Calu3 (cell line): Measurements from ENCODE around the gene COX6A2. TPM values are rescaled to one million over a fixed set of nuclear protein-coding genes. Genes with fewer than 3 reads are reported as not detected.
A peak's percentile ranks its signal among the peaks of the same experiment; 100 is the strongest.

Experiments
- BruUV-seq: library from RNA; stranded (reverse); fragments of 400-500 nt; replicated peaks from 2 replicates; lab custom pipeline; 2021; lab: Mats Ljungman, UMichigan
- CTCF ChIA-PET: fragments of 300-600 bp; sonication (Branson Sonifier 250); formaldehyde crosslinking; loops from one replicate; lab custom pipeline; 2022; ENCODE audit warnings: antibody characterized with exemption; lab: Charles Lee
- DNase-seq: peaks from one replicate; pipeline ENCODE4 v3.0.0; 2022
- H3K27ac Mint-ChIP-seq: one replicate; pipeline ENCODE4 v1.8.0; 2022; ENCODE audit warnings: mixed read lengths; ENCODE audit not compliant: unreplicated experiment
- H3K27me3 Mint-ChIP-seq: one replicate; pipeline ENCODE4 v1.8.0; 2022; ENCODE audit warnings: mixed read lengths; ENCODE audit not compliant: unreplicated experiment
- H3K36me3 Mint-ChIP-seq: one replicate; pipeline ENCODE4 v1.8.0; 2022; ENCODE audit warnings: mild to moderate bottlenecking, moderate library complexity, mixed read lengths; ENCODE audit not compliant: insufficient read depth, unreplicated experiment
- H3K4me1 Mint-ChIP-seq: one replicate; pipeline ENCODE4 v1.8.0; 2022; ENCODE audit warnings: mild to moderate bottlenecking, low read depth, mixed read lengths; ENCODE audit not compliant: unreplicated experiment
- H3K4me3 Mint-ChIP-seq: one replicate; pipeline ENCODE4 v1.8.0; 2022; ENCODE audit warnings: mild to moderate bottlenecking, low read depth, moderate library complexity, mixed read lengths; ENCODE audit not compliant: unreplicated experiment
- H3K9me3 Mint-ChIP-seq: one replicate; pipeline ENCODE4 v1.8.0; 2022; ENCODE audit warnings: low read depth, mixed read lengths; ENCODE audit not compliant: unreplicated experiment
- intact Hi-C: fragments of 100-400 bp; cut with micrococcal nuclease; formaldehyde crosslinking; loops from one replicate; pipeline ENCODE4 v1.10.0; 2022; ENCODE audit not compliant: unreplicated experiment
- total RNA-seq: library from RNA; stranded (reverse); gene quantifications from 2 replicates; pipeline ENCODE4 v1.2.3, GENCODE V29; 2022
- TF ChIP-seq, protein P1 (sequence below): fragments of 200-600 bp; IDR thresholded peaks from one replicate; pipeline ENCODE4 v1.8.0; 2022; ENCODE audit warnings: antibody characterized with exemption; ENCODE audit not compliant: unreplicated experiment

Gene COX6A2
- total RNA-seq, 1 experiment from 2014 or later, result not detected

DNA sequence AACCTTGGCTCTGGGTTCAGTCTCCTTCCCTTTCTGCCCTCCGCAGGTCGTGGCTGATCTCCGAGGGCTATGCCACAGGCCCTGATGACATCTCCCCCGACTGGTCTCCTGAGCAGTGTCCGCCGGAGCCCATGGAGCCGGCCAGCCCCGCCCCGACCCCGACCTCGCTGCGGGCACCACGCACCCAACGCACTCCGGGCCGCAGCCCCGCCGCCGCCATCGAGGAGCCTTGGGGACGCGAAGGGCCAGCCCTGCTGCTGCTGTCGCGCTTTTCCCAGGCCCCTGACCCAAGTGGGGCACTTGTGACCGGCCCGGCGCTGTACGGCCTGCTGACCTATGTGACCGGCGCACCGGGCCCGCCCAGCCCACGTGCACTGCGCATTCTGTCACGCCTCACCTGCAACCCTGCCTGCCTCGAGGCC is 36.2 kb upstream of the COX6A2 start:
- TF ChIP-seq, protein P1, sequence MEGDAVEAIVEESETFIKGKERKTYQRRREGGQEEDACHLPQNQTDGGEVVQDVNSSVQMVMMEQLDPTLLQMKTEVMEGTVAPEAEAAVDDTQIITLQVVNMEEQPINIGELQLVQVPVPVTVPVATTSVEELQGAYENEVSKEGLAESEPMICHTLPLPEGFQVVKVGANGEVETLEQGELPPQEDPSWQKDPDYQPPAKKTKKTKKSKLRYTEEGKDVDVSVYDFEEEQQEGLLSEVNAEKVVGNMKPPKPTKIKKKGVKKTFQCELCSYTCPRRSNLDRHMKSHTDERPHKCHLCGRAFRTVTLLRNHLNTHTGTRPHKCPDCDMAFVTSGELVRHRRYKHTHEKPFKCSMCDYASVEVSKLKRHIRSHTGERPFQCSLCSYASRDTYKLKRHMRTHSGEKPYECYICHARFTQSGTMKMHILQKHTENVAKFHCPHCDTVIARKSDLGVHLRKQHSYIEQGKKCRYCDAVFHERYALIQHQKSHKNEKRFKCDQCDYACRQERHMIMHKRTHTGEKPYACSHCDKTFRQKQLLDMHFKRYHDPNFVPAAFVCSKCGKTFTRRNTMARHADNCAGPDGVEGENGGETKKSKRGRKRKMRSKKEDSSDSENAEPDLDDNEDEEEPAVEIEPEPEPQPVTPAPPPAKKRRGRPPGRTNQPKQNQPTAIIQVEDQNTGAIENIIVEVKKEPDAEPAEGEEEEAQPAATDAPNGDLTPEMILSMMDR, result no peak
- no peak overlapping the region for H3K27ac Mint-ChIP-seq
- H3K36me3 Mint-ChIP-seq, result peaks cover 29% of the 10 kb centered on the region
- intact Hi-C loops, result no loop called here
- no peak for DNase-seq
- peaks cover 18% of the 10 kb centered on the region for H3K4me1 Mint-ChIP-seq
- no peaks in the 10 kb centered on the region for H3K27me3 Mint-ChIP-seq
- CTCF ChIA-PET, result no interaction called here
- H3K9me3 Mint-ChIP-seq, result no peaks in the 10 kb centered on the region
- H3K4me3 Mint-ChIP-seq, result no peak overlapping the region
- no TSS peak for BruUV-seq

DNA sequence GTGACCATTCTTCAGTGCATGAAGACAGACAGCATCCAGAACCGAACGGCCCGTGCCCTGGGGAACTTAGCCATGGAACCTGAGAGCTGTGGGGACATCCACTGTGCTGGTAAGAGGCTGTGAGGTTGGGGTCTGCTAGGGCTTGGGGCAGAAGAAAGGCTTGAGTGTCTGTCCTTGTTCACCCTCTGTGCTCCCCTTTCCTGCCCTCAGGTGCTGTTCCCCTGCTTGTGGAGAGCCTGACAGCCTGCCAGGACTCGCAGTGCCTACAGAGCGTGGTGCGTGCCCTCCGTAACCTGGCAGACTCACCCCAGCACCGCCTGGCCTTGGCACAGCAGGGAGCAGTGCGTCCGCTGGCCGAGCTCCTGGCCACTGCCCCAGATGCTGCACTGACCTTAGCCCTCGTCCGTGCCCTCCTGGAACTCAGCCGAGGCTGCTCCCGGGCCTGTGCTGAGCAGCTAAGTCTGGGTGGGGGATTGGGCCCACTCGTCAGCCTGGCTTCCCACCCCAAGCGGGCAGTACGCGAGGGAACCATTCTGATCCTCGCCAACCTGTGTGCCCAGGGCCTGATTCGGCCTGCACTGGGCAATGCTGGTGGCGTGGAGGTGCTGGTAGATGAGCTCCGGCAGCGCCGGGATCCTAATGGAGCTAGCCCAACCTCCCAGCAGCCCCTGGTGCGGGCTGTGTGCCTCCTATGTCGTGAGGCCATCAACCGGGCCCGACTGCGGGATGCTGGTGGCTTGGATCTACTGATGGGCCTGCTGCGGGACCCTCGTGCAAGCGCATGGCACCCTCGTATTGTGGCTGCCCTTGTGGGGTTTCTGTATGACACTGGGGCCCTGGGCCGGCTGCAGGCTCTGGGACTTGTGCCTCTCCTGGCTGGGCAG is 34.0 kb upstream of the COX6A2 start:
- CTCF ChIA-PET, result interaction anchor here (0.6 kb wide), 1 partner anchor 15 kb away, joined by 6 read pairs; no protein-coding TSS in a partner anchor
- no peaks in the 10 kb centered on the region for H3K27me3 Mint-ChIP-seq

DNA sequence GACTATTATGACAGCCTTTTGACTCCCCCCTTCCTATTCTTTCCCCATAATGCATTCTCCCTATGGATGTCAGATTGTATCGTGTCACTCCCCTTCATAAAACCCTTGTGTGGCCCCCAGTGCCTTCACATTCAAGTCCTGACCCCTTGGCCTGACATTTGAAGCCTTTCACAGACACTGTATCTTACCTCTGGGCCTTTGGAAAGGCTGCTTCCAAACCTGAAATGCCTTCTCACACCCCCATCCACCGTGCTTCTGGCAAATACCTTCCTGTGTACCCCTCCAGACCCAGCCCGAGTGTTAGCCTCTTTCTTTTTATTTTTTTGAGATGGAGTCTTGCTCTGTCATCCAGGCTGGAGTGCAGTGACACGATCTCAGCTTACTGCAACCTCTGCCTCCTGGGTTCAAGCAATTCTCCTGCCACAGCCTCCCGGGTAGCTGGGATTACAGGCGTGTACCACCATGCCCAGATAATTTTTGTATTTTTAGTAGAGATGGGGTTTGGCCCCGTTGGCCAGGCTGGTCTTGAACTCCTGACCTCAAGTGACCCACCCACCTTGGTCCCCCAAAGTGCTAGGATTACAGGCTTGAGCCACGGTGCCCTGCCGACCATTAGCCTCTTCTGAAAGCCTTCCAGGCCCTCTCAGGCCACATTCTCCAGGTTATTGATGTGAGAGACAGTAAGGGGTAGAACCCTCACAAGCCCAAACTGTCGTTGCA is 33.2 kb upstream of the COX6A2 start:
- TF ChIP-seq, protein P1, result no peak
- Mint-ChIP-seq H3K27ac (peak overlapping the region; percentile 2), H3K4me3 (no peak overlapping the region), H3K36me3 (peaks cover 48% of the 10 kb centered on the region), H3K4me1 (peaks cover 18% of the 10 kb centered on the region), H3K27me3 (no peaks in the 10 kb centered on the region), H3K9me3 (no peaks in the 10 kb centered on the region)
- intact Hi-C loops, result loop anchor here (2.0 kb wide), 1 partner anchor 15 kb away; no protein-coding TSS in a partner anchor
- DNase-seq, result no peak
- CTCF ChIA-PET, result interaction anchor here (0.5 to 3.6 kb wide), 8 partner anchors 10 to 476 kb away, joined by 3 to 24 read pairs (median 4); partner anchors contain the start of genes HSD3B7, RUSF1, TGFB1I1 and ZNF843
- BruUV-seq, result no TSS peak

More for the DNA sequence above, 34.0 kb upstream of the COX6A2 start:
- Mint-ChIP-seq H3K4me3 (no peak overlapping the region), H3K4me1 (peaks cover 18% of the 10 kb centered on the region), H3K27ac (no peak overlapping the region), H3K36me3 (peaks cover 48% of the 10 kb centered on the region), H3K9me3 (no peaks in the 10 kb centered on the region)
- no TSS peak for BruUV-seq
- TF ChIP-seq, protein P1, result no peak
- no peak for DNase-seq
- intact Hi-C loops, result loop anchor here (2.0 kb wide), 1 partner anchor 15 kb away; no protein-coding TSS in a partner anchor

DNA sequence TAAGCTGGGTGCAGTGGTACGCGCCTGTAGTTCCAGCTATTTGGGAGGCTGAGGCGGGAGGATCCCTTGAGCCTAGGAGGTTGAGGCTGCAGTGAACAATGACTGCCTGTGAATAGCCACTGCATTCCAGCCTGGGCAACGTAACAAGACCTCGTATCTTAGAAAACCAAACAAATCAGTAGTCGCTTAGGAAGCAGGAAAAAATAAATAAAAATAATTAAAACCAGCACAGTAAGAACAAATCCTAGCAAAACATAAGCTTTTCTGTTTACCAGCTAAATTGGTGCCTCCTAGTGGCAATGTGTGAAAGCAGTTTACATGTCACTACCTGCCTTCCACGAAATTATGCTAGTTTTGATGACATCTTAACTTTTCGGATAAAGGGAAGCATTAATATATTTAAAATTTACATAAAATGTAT is 32.4 kb upstream of the COX6A2 start:
- H3K27me3 Mint-ChIP-seq, result no peaks in the 10 kb centered on the region
- H3K36me3 Mint-ChIP-seq, result peaks cover 49% of the 10 kb centered on the region
- peaks cover 18% of the 10 kb centered on the region for H3K4me1 Mint-ChIP-seq
- TF ChIP-seq, protein P1, result peak; percentile 66
- BruUV-seq, result TSS peak; percentile 69
- intact Hi-C loops, result loop anchor here (2.0 kb wide), 1 partner anchor 16 kb away; no protein-coding TSS in a partner anchor
- peak overlapping the region; percentile 93 for H3K27ac Mint-ChIP-seq
- no peak for DNase-seq
- H3K9me3 Mint-ChIP-seq, result no peaks in the 10 kb centered on the region
- H3K4me3 Mint-ChIP-seq, result peak overlapping the region; percentile 86
- CTCF ChIA-PET, result interaction anchor here (0.5 to 3.6 kb wide), 9 partner anchors 10 to 475 kb away, joined by 3 to 24 read pairs (median 4); partner anchors contain the start of genes HSD3B7, RUSF1, TGFB1I1 and ZNF267
